Stomach (tissue), 4 donors: Measurements from ENCODE around the gene CYB561.

ENCODE experiments used
- EP300 ChIP-seq: sonication (generic); formaldehyde crosslinking; IDR thresholded peaks from one replicate; pipeline ENCODE4 v1.6.1; 2017; ENCODE audit warnings: antibody characterized with exemption
- POLR2A ChIP-seq, 4 donors: fragments of 450-650 bp; IDR thresholded peaks; one replicate each; pipeline ENCODE4 v1.6.1; 2016; ENCODE audit warnings: antibody characterized with exemption in 4 of 4, control low read depth in 2 of 4, mild to moderate bottlenecking in 1 of 4, moderate library complexity in 1 of 4
- POLR2AphosphoS5 ChIP-seq, 3 donors: sonication (generic); formaldehyde crosslinking; IDR thresholded peaks; one replicate each; pipeline ENCODE4 v1.6.1; 2016; ENCODE audit warnings: antibody characterized with exemption in 3 of 3
- TF ChIP-seq, protein P1 (sequence below), 7 experiments: fragments of 450-650 bp in 4 of 7; fragments of 200-600 bp in 3 of 7; sonication (generic) in 3 of 7; IDR thresholded peaks; one replicate each; pipeline ENCODE4 v1.5.1; 2016 to 2019; ENCODE audit warnings: antibody characterized with exemption in 7 of 7, control low read depth in 2 of 7, mild to moderate bottlenecking in 1 of 7

DNA sequence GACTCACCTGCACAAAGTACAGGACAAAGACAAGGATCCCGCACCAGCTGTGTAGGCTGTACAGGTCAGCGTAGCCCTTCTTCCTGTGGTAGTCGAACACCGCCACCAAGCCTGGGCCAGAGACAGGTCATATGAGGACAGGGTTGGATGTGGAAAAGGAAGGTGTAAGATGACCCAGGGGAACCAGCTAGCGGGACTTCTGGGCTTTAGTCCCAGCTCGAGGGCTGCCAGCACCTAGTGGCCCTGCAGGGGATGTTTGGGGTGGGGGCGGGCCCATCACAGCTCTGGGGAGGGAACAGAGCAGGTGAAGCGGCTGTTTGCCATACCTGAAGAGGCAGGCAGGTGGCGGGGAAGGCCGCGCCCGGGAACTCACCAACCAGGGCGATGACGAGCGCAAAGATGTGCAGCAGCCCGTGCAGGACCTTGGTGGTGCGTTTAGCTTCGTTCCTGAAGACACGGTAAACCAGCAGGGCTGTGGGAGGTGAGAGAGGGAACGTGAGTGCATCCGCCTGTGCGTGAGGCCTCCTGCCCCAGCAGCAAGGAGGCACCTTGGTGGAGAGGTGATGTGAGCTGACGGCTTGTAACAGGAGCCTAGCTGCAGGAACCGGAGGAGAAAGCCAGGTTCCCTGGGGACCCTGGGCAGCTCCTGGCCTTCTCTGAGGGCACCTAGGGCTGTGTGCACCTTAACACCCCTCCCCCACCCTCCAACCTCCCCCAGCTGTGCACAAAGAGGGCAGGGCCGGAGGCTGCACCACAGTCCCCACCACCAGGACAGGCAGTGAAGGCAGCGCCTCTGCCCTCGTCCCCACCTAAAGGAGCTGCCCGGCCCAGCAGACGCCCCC lies 10.2 kb downstream of the CYB561 start:
- TF ChIP-seq, protein P1, sequence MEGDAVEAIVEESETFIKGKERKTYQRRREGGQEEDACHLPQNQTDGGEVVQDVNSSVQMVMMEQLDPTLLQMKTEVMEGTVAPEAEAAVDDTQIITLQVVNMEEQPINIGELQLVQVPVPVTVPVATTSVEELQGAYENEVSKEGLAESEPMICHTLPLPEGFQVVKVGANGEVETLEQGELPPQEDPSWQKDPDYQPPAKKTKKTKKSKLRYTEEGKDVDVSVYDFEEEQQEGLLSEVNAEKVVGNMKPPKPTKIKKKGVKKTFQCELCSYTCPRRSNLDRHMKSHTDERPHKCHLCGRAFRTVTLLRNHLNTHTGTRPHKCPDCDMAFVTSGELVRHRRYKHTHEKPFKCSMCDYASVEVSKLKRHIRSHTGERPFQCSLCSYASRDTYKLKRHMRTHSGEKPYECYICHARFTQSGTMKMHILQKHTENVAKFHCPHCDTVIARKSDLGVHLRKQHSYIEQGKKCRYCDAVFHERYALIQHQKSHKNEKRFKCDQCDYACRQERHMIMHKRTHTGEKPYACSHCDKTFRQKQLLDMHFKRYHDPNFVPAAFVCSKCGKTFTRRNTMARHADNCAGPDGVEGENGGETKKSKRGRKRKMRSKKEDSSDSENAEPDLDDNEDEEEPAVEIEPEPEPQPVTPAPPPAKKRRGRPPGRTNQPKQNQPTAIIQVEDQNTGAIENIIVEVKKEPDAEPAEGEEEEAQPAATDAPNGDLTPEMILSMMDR (IDR thresholded peaks at IDR 0.05) = peak in 4 of 7 experiments; percentile 20 to 55 (median 50)
- TF ChIP-seq POLR2AphosphoS5 (IDR thresholded peaks at IDR 0.05) (no peak), POLR2A (IDR thresholded peaks at IDR 0.05) (no peak), EP300 (no peak)
